NCI-H2171 treated with DMSO at 0.1 percent for 48 hours (cell line): ENCODE data around the gene CNEP1R1.

Experiments used
- DNase-seq: peaks from one replicate; lab custom pipeline; 2025; lab: John Stamatoyannopoulos, UW

Gene CNEP1R1

DNA sequence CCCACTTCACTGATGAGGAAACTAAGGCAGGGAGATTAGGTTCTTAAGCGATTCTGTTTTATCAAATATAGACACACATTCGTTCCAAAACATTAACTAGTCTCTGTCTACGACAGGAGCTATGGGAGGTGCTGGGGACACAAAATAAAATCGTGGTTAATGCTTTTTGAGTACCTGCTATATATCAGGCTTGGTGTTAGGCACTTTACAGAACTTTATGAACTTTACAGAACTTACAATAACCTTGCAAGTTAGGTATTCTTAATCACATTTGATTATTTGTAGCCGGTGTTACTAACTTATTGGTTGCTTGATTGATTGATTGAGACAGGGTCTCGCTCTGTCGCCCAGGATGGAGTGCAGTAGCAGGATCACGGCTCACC is 40.2 kb downstream of the CNEP1R1 start:
- no peak for DNase-seq

DNA sequence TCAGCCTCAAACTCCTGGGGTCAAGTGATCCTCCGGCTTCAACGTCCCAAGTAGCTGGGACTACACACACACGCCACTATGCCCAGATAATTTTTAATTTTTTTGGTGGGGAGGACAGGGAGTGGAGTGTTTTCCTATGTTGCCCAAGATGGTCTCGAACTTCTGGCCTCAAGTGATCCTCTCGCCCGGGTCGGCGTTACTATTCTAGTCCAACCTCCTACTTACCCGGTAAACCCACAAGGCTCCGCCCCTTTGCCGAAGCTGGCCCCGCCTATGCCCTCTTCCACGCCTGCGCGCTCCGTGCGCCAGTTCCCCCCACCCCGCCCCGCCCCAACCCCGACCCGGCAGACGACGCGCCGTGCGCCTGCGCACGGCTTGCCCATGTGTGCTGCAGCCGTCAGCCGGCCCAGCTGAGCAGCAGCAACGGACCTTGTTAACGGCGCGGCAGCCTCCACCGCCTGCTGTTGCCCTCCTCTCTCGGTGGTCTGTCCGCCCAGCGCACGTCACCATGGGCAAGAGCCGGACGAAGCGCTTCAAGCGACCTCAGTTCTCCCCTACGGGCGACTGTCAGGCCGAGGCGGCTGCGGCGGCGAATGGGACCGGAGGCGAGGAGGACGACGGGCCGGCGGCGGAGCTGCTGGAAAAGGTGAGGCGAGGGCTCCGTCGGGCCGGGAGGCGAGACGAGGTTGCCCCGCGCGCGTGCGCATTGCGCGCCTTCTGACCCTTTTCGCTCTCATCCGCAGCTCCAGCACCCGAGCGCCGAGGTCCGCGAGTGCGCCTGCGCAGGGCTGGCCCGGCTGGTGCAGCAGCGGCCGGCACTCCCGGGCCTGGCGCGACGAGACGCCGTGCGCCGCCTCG is 40.8 kb downstream of the CNEP1R1 start, which contains the start of gene HEATR3:
TSS of gene HEATR3 (plus strand) at position 347 of the 858 bp plus-strand sequence. CDS start at position 509, 162 bp downstream.
- peak; percentile 92 for DNase-seq

DNA sequence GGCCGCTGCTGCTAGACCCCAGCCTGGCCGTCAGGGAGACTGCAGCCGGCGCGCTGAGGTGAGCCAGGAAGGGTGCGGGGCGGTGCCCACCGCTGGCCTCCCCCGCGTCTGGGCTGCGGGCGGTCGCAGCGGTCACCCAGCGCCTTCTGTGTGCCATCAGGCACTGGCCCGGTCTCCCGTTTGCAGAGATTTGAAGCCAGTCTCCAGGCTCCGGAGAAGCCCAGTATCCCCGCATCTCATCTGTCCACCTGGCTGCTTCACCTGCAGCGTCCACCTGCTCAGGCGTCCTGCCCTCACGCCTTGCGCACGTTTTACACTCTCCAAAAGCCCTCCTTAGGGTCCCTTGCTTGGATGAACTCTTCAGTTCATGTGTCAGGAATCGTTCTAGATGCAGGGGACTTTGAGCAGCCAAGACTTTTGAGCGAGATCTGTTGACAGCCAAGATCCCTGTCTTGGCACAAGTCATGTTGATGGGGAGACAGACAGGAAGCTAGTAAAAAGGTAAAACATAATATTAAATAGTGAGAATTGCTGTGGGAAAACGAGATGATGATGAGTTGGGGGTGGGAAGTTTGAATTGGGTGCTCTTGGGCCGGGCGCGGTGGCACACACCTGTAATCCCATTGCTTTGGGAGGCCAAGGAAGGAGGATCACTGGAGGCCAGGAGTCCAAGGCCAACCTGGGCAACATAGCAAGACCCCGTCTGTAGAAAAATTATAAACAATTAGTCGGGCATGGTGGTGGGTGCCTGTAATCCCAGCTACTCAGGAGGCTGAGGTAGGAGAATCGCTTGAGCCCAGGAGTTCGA is 41.7 kb downstream of the CNEP1R1 start:
- no peak for DNase-seq

DNA sequence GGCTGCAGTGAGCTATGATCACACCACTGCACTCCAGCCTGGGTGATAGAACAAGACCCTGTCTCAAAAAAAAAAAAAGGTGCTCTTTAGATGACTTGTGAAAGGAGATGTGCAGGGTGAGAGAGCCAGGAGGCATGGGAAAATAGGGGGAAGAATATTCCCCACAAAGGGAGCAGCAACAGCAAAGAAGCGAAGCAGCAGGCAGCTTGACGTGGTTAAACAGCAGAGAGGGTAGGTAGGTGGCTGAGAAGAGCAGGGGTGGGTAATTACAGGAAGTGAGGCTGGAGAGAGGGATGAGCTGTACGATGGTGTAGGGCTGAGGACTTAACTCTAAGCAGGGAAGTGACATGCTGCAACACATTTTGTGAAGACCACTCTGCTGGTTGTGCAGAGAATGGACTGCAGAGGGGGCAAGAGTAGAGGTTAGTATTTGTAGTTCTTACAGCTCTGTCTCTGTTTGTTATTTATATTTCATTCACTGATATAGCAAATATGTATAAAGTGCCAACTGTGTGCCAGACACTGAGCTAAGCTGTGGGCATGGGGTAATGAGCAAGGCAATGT is 42.3 kb downstream of the CNEP1R1 start:
- DNase-seq, result peak; percentile 21

DNA sequence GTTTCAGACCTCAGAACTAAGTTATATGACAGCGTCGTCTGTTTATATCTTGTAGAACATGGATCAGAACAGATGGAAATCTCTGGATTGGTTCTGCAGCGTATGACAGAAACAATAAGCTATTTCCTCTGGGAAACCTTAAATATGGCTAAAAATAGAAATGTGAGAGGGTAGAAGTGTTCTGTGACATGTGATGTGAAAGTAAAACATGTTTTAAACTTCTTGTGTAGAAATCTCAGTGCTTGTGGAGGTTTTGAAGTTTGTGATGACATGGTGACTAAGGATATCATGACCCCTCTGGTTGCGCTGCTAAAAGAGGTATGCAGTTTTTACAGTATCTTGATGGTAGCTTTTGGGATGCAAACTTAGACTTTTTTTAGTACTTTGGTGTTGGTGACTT is 43.5 kb downstream of the CNEP1R1 start:
- no peak for DNase-seq

DNA sequence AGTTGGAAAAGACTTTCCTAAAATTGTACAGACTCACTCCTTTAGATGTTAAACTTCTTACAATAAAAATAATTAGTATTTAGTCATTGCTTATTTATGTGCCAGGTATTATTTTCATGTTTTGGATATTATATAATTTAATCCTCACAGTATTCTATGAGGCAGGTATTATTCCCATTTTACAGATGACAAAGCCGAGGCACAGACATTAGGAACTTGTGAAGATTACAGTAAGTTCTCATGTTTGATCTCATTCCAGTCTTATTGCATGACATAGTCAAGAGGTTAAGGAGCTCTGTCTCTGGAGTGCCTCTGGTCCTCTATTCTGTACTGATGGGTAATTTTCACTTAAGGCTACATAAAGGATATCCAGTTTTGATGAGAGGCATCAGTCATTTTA is 44.0 kb downstream of the CNEP1R1 start:
- no peak for DNase-seq

DNA sequence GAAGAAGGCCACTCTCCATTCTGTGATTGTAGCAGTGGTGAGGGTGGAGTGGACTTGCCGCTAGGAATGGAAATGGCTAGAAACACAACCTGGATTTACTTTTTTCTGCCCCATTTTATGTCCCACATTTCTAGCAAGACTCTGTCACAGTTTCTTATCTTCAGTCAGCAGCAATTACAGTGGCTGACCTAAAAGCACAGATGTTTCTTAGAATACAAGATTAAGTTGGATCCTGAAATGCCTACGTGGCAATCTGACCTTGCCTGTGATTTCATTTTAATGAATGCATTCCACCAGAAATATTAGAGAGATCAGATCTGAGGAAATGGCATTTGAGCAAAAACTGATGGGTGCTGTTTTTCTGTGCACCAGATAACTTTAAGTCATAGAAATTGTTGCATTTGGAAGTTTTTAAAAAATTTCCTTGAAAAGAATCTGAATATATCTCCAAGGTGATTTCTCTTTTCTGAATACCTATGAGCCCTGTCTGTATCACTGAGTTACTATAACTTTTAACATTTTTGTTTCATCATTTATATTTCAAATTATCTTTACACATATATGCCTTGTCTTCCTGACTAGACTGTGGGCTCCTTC is 46.1 kb downstream of the CNEP1R1 start:
- DNase-seq, result no peak

DNA sequence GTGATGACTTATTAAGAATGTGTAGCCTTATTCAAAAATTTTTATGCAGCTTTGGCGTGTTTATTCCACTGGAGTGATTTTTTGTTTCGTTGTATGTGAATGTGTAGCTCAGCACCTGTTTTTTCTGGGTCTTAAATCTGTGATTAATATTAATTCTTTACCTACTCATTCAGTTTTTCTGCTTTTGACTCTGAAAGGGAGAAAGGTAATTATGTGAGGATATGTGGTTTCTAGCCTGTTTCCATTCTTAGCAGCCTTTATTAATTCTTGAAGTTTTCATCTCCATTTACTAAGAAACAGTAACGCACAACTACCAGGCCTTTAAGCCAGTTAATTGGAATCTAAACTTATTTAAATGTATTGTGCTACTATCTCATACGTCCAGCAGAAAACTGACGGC is 47.7 kb downstream of the CNEP1R1 start:
- DNase-seq, result no peak

DNA sequence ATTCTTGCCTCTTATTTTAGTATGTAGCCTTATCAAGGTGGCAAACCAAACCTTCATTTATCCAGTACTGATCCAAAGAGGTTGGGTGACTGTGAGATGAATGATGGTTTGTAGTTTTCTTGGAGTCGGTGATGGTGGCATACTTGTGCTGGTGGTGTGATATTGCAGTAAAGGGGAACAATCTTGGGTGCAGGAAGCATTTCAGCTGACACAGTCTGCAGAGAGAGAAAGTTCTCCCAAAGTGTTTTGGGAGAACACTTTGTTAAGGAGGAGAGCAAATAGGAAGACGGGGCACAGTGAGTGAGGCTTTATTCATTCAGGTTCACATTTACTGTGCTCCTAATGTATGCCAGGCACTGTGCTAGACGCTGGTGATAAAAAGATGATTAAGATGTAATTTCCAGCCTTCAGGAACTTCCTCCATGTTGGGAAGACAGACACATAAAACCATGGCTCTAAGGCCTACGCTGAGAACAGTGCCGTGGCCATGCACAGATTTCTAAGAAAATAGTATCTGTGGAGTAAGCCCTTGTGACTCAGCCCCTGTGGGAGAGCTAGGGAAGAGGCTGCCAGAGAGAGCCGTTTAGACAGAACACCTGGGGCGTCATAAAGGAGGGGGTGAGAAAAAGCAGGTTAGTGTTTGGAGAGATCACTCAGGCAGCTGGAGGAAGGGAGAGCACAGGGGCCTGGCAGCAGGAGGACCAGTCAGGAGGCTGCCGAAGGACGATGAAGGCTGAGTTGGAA is 54.5 kb downstream of the CNEP1R1 start:
- no peak for DNase-seq

DNA sequence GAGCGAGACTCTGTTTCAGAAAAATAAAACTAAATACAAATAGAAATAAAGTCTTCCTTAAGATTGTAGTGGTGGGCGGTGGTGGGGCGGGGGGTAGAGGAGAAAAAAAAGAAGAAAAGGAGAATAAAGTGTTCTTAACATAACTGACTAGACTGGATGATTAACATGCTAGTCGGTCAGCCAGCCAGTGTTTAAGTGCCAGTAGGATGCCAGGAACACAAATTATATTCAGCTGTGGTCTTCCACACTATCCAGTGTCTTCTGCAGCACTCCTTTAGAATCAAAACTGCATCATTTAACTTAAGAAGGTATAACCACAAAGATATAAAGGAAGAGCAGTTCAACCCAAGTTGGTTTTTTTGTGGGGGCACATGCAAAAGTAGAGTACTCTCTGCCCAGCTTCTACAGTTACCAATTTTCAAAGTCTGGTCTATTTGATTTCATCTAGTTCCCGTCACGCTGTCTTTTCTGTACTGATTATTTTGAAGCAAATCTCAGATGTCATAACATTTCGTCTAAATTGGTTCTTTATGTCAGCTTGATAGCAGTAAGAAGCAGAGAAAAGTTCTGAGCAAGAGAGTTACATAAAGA is 56.5 kb downstream of the CNEP1R1 start:
- no peak for DNase-seq

DNA sequence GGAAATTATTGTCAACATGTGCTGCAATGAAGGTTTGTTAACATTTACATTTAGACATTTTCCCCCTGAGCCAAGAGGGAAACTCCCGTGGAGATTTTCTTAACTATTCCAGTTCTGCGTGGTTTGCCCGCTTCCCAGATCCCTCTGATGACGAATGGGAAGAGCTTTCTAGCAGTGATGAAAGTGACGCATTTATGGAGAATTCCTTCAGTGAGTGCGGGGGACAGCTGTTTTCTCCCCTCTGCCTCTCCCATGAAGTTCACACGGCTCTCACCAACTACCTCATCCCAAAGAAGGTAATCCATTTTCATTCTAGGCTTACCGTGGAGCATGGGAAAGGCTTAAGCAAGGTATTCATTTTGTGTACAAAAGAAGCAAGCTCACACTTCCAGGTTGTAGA is 59.0 kb downstream of the CNEP1R1 start:
- DNase-seq, result no peak

DNA sequence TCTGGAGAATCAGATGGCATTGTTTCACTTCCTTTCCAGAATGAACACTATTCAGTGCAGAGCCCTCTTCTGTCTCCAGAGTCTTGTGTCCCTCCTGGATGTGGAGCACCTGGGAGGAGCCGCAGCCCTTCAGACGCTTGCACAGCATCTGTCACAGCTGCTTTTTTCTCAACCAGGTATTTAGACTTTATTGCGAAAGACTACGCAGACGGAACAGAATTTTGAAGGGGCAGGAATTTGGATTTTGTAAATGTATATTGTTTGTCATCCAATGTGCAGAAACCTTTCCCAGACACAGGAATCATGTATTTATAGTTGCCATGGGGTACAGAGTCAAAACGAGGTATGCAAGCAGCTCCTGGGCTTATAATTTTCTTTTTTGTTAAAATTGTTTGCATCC is 61.2 kb downstream of the CNEP1R1 start:
- DNase-seq, result no peak
